HEK293 (cell line): Measurements from ENCODE around the gene ATP5F1B.
A peak's percentile ranks its signal among the peaks of the same experiment; 100 is the strongest.

Experiments
- CTCF ChIA-PET: fragments of 350-600 bp; formaldehyde crosslinking; extraction: SDS; loops from one replicate; lab custom pipeline; 2021; ENCODE audit warnings: antibody characterized with exemption; lab: Yijun Ruan, JAX
- POLR2A ChIA-PET: fragments of 300-600 bp; formaldehyde crosslinking; extraction: SDS; loops from one replicate; lab custom pipeline; 2020; ENCODE audit warnings: antibody characterized with exemption, inconsistent platforms; lab: Yijun Ruan, JAX
- H3K27ac ChIP-seq: fragments of 200-500 bp; sonication (Bioruptor generic); 2 replicates; pipeline ENCODE4 v1.5.1; 2014; ENCODE audit warnings: low read depth, low read length, control low read depth, inconsistent platforms; ENCODE audit errors: extremely low read depth
- H3K36me3 ChIP-seq, 2 experiments: fragments of 200-500 bp in 1 of 2; sonication (Bioruptor generic) in 1 of 2; 1 replicate in 1 of 2; 2 replicates in 1 of 2; pipeline ENCODE4 v1.5.1; 2014 to 2017; ENCODE audit warnings: inconsistent platforms in 2 of 2, low read length in 2 of 2; ENCODE audit not compliant: control insufficient read depth in 2 of 2, insufficient read depth in 1 of 2
- H3K4me1 ChIP-seq: fragments of 200-500 bp; sonication (Bioruptor generic); 2 replicates; pipeline ENCODE4 v1.5.1; 2014; ENCODE audit warnings: mild to moderate bottlenecking, low read length, inconsistent platforms; ENCODE audit not compliant: control insufficient read depth, insufficient read depth
- H3K4me3 ChIP-seq: 2 replicates; pipeline ENCODE4 v1.5.1; 2011; ENCODE audit warnings: low read depth, mild to moderate bottlenecking, control low read depth, low read length, moderate library complexity
- H3K9me3 ChIP-seq: fragments of 200-500 bp; sonication (Bioruptor generic); 2 replicates; pipeline ENCODE4 v1.5.1; 2014; ENCODE audit warnings: low read depth, low read length, inconsistent platforms; ENCODE audit not compliant: control insufficient read depth, insufficient read depth
- HOXC10 ChIP-seq: sonication (generic); formaldehyde crosslinking; IDR thresholded peaks from 2 replicates; pipeline ENCODE4 v1.8.1; 2023; ENCODE audit warnings: mild to moderate bottlenecking, missing genetic modification reagents
- ZBTB7A ChIP-seq: fragments of 450-650 bp; formaldehyde crosslinking; IDR thresholded peaks from 2 replicates; pipeline ENCODE4 v1.5.1; 2016; ENCODE audit warnings: low read depth, missing biosample characterization, missing genetic modification characterization
- ZFP37 ChIP-seq: fragments of 450-650 bp; formaldehyde crosslinking; IDR thresholded peaks from 2 replicates; pipeline ENCODE4 v1.5.1; 2016; ENCODE audit warnings: missing biosample characterization, missing genetic modification characterization
- ZNF121 ChIP-seq: fragments of 450-650 bp; formaldehyde crosslinking; IDR thresholded peaks from 2 replicates; pipeline ENCODE4 v1.5.1; 2016; ENCODE audit warnings: missing biosample characterization, missing genetic modification characterization
- ZNF175 ChIP-seq: fragments of 450-650 bp; formaldehyde crosslinking; IDR thresholded peaks from 2 replicates; pipeline ENCODE4 v1.5.1; 2016; ENCODE audit warnings: missing biosample characterization, missing genetic modification characterization
- ZNF24 ChIP-seq: fragments of 450-650 bp; formaldehyde crosslinking; IDR thresholded peaks from 2 replicates; pipeline ENCODE4 v1.5.1; 2016; ENCODE audit warnings: missing biosample characterization, missing genetic modification characterization
- ZNF350 ChIP-seq: fragments of 450-650 bp; formaldehyde crosslinking; IDR thresholded peaks from 2 replicates; pipeline ENCODE4 v1.5.0; 2017; ENCODE audit warnings: missing biosample characterization, mild to moderate bottlenecking, missing genetic modification characterization
- ZNF366 ChIP-seq: fragments of 450-650 bp; formaldehyde crosslinking; conservative IDR thresholded peaks from 2 replicates; pipeline ENCODE4 v1.5.1; 2016; ENCODE audit warnings: missing biosample characterization, missing genetic modification characterization
- ZNF623 ChIP-seq: fragments of 450-650 bp; formaldehyde crosslinking; IDR thresholded peaks from 2 replicates; pipeline ENCODE4 v1.5.1; 2016; ENCODE audit warnings: missing biosample characterization, missing genetic modification characterization
- ZNF701 ChIP-seq: fragments of 450-650 bp; formaldehyde crosslinking; IDR thresholded peaks from 2 replicates; pipeline ENCODE4 v1.5.1; 2016; ENCODE audit warnings: missing biosample characterization, missing genetic modification characterization
- ZNF830 ChIP-seq: fragments of 450-650 bp; IDR thresholded peaks from 2 replicates; pipeline ENCODE4 v1.5.0; 2018; ENCODE audit warnings: missing biosample characterization, missing genetic modification characterization, low read depth, mild to moderate bottlenecking, moderate library complexity
- TF ChIP-seq, protein P1 (sequence below): fragments of 450-650 bp; formaldehyde crosslinking; IDR thresholded peaks from 2 replicates; pipeline ENCODE4 v1.5.1; 2016; ENCODE audit warnings: missing biosample characterization, missing genetic modification characterization
- TF ChIP-seq, protein P2 (sequence below): fragments of 450-650 bp; formaldehyde crosslinking; IDR thresholded peaks from 2 replicates; pipeline ENCODE4 v1.5.1; 2016; ENCODE audit warnings: missing biosample characterization, missing genetic modification characterization
- TF ChIP-seq, protein P3 (sequence below): fragments of 450-650 bp; formaldehyde crosslinking; IDR thresholded peaks from 2 replicates; pipeline ENCODE4 v1.5.1; 2016; ENCODE audit warnings: missing biosample characterization, missing genetic modification characterization
- TF ChIP-seq, protein P4 (sequence below): fragments of 450-650 bp; formaldehyde crosslinking; IDR thresholded peaks from 2 replicates; pipeline ENCODE4 v1.5.1; 2017; ENCODE audit warnings: missing biosample characterization, missing genetic modification characterization
- TF ChIP-seq, protein P5 (sequence below): fragments of 450-650 bp; formaldehyde crosslinking; IDR thresholded peaks from 2 replicates; pipeline ENCODE4 v1.5.1; 2016; ENCODE audit warnings: missing biosample characterization, missing genetic modification characterization
- TF ChIP-seq, protein P6 (sequence below): fragments of 450-650 bp; formaldehyde crosslinking; IDR thresholded peaks from 2 replicates; pipeline ENCODE4 v1.5.1; 2016; ENCODE audit warnings: missing biosample characterization, missing genetic modification characterization, low read depth
- TF ChIP-seq, protein P7 (sequence below): fragments of 450-650 bp; formaldehyde crosslinking; IDR thresholded peaks from 2 replicates; pipeline ENCODE4 v1.5.1; 2017; ENCODE audit warnings: missing biosample characterization, missing genetic modification characterization
- TF ChIP-seq, protein P8 (sequence below): fragments of 450-650 bp; formaldehyde crosslinking; IDR thresholded peaks from 2 replicates; pipeline ENCODE4 v1.5.1; 2016; ENCODE audit warnings: missing biosample characterization, missing genetic modification characterization

The ATP5F1B gene

DNA sequence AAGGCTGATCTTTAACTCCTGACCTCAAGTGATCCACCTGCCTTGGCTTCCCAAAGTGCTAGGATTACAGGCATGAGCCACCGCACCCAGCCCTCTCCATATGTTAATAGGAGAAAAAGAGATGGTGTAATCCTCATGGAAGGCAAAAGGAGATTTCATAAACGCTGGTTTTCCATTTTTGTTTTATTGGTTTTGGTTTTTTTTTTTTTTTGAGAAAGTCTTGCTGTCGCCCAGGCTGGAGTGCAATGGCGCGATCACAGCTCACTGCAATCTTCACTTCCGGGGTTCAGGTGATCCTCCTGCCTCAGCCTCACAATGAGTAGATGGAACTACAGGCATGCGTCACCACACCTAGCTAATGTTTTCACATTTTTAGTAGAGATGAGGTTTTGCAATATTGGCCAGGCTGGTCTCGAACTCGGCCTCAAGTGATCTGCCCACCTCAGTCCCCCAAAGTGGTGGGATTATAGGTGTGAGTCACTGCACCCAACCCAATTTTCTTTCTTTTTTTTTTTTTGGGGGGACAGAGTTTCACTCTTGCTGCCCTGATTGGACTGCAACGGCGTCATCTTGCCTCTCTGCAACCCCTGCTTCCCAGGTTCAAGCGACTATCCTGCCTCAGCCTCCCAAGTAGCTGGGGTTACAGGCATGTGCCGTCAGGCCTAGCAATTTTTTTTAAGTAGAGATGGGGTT is 34.2 kb upstream of the ATP5F1B start (continued):
- TF ChIP-seq, protein P1, sequence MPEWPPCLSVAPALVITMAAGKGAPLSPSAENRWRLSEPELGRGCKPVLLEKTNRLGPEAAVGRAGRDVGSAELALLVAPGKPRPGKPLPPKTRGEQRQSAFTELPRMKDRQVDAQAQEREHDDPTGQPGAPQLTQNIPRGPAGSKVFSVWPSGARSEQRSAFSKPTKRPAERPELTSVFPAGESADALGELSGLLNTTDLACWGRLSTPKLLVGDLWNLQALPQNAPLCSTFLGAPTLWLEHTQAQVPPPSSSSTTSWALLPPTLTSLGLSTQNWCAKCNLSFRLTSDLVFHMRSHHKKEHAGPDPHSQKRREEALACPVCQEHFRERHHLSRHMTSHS: no peak

DNA sequence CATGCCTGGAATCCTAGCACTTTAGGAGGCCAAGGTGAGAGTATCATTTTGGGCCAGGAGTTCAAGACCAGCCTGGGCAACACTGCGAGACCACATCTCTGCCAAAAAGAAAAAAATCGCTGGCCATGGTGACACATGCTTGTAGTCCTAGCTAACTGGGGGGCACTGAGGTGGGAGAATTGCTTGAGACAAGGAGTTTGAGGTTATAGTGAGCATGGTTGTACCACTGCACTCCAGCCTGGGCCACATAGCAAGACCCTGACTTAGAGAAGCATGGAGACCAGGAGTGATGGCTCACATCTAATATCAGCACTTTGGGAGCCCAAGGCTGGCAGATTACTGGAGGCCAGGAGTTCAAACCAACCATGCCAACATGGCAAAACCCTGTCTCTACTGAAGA is 33.1 kb upstream of the ATP5F1B start:
- peaks cover 32 to 45% of the 10 kb centered on the region in 2 experiments; a peak in 2 of 3 replicates for H3K36me3 ChIP-seq
- H3K27ac ChIP-seq: no peak overlapping the region
- POLR2A ChIA-PET: interaction anchor here (2.2 kb wide), 1 partner anchor 9 kb away, joined by 14 read pairs; the partner anchor contains the start of gene PTGES3
- CTCF ChIA-PET: interaction anchor here (0.8 to 1.2 kb wide), 3 partner anchors 42 to 322 kb away, joined by 3 to 4 read pairs (median 3); no protein-coding TSS in a partner anchor
- peaks cover 8% of the 10 kb centered on the region for H3K4me1 ChIP-seq
- no peaks in the 10 kb centered on the region for H3K9me3 ChIP-seq
- no peak overlapping the region for H3K4me3 ChIP-seq
- TF ChIP-seq ZNF701 (tag by site-specific recombination) (no peak), ZNF830 (no peak), ZNF366 (tag by site-specific recombination) (no peak), HOXC10 (CRISPR knock-in tag) (no peak), ZFP37 (tag by site-specific recombination) (peak; percentile 53; the same call in 1 of the 2 replicates), ZNF623 (tag by site-specific recombination) (no peak), ZBTB7A (tag by site-specific recombination) (no peak), ZNF175 (tag by site-specific recombination) (no peak), ZNF24 (no peak), ZNF121 (tag by site-specific recombination) (peak; percentile 99), ZNF350 (tag by site-specific recombination) (no peak)
- TF ChIP-seq, protein P2, sequence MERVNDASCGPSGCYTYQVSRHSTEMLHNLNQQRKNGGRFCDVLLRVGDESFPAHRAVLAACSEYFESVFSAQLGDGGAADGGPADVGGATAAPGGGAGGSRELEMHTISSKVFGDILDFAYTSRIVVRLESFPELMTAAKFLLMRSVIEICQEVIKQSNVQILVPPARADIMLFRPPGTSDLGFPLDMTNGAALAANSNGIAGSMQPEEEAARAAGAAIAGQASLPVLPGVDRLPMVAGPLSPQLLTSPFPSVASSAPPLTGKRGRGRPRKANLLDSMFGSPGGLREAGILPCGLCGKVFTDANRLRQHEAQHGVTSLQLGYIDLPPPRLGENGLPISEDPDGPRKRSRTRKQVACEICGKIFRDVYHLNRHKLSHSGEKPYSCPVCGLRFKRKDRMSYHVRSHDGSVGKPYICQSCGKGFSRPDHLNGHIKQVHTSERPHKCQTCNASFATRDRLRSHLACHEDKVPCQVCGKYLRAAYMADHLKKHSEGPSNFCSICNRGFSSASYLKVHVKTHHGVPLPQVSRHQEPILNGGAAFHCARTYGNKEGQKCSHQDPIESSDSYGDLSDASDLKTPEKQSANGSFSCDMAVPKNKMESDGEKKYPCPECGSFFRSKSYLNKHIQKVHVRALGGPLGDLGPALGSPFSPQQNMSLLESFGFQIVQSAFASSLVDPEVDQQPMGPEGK (tag by site-specific recombination): no peak
- TF ChIP-seq, protein P3, sequence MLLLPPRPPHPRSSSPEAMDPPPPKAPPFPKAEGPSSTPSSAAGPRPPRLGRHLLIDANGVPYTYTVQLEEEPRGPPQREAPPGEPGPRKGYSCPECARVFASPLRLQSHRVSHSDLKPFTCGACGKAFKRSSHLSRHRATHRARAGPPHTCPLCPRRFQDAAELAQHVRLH: 0 out of 2 replicates have a peak, but pooled peaks have one; percentile 14
- TF ChIP-seq, protein P4, sequence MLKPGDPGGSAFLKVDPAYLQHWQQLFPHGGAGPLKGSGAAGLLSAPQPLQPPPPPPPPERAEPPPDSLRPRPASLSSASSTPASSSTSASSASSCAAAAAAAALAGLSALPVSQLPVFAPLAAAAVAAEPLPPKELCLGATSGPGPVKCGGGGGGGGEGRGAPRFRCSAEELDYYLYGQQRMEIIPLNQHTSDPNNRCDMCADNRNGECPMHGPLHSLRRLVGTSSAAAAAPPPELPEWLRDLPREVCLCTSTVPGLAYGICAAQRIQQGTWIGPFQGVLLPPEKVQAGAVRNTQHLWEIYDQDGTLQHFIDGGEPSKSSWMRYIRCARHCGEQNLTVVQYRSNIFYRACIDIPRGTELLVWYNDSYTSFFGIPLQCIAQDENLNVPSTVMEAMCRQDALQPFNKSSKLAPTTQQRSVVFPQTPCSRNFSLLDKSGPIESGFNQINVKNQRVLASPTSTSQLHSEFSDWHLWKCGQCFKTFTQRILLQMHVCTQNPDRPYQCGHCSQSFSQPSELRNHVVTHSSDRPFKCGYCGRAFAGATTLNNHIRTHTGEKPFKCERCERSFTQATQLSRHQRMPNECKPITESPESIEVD: no peak
- TF ChIP-seq, protein P5, sequence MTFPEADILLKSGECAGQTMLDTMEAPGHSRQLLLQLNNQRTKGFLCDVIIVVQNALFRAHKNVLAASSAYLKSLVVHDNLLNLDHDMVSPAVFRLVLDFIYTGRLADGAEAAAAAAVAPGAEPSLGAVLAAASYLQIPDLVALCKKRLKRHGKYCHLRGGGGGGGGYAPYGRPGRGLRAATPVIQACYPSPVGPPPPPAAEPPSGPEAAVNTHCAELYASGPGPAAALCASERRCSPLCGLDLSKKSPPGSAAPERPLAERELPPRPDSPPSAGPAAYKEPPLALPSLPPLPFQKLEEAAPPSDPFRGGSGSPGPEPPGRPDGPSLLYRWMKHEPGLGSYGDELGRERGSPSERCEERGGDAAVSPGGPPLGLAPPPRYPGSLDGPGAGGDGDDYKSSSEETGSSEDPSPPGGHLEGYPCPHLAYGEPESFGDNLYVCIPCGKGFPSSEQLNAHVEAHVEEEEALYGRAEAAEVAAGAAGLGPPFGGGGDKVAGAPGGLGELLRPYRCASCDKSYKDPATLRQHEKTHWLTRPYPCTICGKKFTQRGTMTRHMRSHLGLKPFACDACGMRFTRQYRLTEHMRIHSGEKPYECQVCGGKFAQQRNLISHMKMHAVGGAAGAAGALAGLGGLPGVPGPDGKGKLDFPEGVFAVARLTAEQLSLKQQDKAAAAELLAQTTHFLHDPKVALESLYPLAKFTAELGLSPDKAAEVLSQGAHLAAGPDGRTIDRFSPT: no peak
- TF ChIP-seq, protein P6, sequence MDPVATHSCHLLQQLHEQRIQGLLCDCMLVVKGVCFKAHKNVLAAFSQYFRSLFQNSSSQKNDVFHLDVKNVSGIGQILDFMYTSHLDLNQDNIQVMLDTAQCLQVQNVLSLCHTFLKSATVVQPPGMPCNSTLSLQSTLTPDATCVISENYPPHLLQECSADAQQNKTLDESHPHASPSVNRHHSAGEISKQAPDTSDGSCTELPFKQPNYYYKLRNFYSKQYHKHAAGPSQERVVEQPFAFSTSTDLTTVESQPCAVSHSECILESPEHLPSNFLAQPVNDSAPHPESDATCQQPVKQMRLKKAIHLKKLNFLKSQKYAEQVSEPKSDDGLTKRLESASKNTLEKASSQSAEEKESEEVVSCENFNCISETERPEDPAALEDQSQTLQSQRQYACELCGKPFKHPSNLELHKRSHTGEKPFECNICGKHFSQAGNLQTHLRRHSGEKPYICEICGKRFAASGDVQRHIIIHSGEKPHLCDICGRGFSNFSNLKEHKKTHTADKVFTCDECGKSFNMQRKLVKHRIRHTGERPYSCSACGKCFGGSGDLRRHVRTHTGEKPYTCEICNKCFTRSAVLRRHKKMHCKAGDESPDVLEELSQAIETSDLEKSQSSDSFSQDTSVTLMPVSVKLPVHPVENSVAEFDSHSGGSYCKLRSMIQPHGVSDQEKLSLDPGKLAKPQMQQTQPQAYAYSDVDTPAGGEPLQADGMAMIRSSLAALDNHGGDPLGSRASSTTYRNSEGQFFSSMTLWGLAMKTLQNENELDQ: no peak
- TF ChIP-seq, protein P7, sequence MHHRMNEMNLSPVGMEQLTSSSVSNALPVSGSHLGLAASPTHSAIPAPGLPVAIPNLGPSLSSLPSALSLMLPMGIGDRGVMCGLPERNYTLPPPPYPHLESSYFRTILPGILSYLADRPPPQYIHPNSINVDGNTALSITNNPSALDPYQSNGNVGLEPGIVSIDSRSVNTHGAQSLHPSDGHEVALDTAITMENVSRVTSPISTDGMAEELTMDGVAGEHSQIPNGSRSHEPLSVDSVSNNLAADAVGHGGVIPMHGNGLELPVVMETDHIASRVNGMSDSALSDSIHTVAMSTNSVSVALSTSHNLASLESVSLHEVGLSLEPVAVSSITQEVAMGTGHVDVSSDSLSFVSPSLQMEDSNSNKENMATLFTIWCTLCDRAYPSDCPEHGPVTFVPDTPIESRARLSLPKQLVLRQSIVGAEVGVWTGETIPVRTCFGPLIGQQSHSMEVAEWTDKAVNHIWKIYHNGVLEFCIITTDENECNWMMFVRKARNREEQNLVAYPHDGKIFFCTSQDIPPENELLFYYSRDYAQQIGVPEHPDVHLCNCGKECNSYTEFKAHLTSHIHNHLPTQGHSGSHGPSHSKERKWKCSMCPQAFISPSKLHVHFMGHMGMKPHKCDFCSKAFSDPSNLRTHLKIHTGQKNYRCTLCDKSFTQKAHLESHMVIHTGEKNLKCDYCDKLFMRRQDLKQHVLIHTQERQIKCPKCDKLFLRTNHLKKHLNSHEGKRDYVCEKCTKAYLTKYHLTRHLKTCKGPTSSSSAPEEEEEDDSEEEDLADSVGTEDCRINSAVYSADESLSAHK (tag by site-specific recombination): no peak
- TF ChIP-seq, protein P8, sequence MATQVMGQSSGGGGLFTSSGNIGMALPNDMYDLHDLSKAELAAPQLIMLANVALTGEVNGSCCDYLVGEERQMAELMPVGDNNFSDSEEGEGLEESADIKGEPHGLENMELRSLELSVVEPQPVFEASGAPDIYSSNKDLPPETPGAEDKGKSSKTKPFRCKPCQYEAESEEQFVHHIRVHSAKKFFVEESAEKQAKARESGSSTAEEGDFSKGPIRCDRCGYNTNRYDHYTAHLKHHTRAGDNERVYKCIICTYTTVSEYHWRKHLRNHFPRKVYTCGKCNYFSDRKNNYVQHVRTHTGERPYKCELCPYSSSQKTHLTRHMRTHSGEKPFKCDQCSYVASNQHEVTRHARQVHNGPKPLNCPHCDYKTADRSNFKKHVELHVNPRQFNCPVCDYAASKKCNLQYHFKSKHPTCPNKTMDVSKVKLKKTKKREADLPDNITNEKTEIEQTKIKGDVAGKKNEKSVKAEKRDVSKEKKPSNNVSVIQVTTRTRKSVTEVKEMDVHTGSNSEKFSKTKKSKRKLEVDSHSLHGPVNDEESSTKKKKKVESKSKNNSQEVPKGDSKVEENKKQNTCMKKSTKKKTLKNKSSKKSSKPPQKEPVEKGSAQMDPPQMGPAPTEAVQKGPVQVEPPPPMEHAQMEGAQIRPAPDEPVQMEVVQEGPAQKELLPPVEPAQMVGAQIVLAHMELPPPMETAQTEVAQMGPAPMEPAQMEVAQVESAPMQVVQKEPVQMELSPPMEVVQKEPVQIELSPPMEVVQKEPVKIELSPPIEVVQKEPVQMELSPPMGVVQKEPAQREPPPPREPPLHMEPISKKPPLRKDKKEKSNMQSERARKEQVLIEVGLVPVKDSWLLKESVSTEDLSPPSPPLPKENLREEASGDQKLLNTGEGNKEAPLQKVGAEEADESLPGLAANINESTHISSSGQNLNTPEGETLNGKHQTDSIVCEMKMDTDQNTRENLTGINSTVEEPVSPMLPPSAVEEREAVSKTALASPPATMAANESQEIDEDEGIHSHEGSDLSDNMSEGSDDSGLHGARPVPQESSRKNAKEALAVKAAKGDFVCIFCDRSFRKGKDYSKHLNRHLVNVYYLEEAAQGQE (tag by site-specific recombination): peak; percentile 64; the same call in 1 of the 2 replicates
